ENCODE results near the gene RIC3.

DNA sequence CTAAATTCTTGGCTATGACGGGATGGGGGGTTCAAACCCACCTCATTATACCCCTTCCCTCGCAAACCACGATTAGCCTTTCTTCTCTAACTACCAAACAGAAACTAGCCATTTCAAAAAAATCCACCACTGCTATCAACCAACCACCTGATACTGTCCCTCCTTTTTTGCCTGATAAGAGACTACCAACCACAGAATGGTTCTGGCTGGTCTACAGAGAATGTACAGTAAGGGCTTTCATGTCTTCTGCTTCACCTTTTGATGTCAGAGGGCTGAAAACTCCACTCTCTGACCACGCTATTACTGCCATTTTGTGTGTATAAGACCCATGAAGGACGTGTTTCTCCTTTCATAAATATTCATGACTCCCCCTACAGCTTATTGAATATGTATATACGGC lies 19.1 kb downstream of the RIC3 start:
- TF ChIP-seq, protein P1, sequence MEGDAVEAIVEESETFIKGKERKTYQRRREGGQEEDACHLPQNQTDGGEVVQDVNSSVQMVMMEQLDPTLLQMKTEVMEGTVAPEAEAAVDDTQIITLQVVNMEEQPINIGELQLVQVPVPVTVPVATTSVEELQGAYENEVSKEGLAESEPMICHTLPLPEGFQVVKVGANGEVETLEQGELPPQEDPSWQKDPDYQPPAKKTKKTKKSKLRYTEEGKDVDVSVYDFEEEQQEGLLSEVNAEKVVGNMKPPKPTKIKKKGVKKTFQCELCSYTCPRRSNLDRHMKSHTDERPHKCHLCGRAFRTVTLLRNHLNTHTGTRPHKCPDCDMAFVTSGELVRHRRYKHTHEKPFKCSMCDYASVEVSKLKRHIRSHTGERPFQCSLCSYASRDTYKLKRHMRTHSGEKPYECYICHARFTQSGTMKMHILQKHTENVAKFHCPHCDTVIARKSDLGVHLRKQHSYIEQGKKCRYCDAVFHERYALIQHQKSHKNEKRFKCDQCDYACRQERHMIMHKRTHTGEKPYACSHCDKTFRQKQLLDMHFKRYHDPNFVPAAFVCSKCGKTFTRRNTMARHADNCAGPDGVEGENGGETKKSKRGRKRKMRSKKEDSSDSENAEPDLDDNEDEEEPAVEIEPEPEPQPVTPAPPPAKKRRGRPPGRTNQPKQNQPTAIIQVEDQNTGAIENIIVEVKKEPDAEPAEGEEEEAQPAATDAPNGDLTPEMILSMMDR (IDR thresholded peaks at IDR 0.05), result no peak
- no peak for TF ChIP-seq EP300 (IDR thresholded peaks at IDR 0.05)
- no peak for TF ChIP-seq POLR2AphosphoS5 (IDR thresholded peaks at IDR 0.05)
